SK-N-SH treated with all-trans-retinoic acid at 6 μM for 48 hours (cell line): ENCODE data around the gene SAMD10.

Experiments used
- ATAC-seq: fragments of 200-7000 bp; cut with Tn5 transposase; 3 replicates; pipeline ENCODE4 v1.9.1; 2020; ENCODE audit warnings: mild to moderate bottlenecking, moderate library complexity
- ARNTL ChIP-seq: fragments of 450-650 bp; formaldehyde crosslinking; IDR thresholded peaks from 2 replicates; pipeline ENCODE4 v1.5.0; 2020; ENCODE audit warnings: low read depth, mild to moderate bottlenecking, moderate library complexity, borderline replicate concordance
- BACH2 ChIP-seq: fragments of 250-450 bp; sonication (Bioruptor Pico); IDR thresholded peaks from 2 replicates; pipeline ENCODE4 v1.9.0; 2021; ENCODE audit warnings: mild to moderate bottlenecking, borderline replicate concordance
- CSDC2 ChIP-seq: fragments of 250-450 bp; sonication (Bioruptor Pico); IDR thresholded peaks from 2 replicates; pipeline ENCODE4 v1.5.0; 2020; ENCODE audit warnings: mild to moderate bottlenecking, moderate library complexity
- ESRRG ChIP-seq: fragments of 250-450 bp; sonication (Bioruptor Pico); IDR thresholded peaks from 2 replicates; pipeline ENCODE4 v1.6.1; 2021; ENCODE audit warnings: mild to moderate bottlenecking
- GLIS3 ChIP-seq: fragments of 250-450 bp; sonication (Bioruptor Pico); IDR thresholded peaks from 2 replicates; pipeline ENCODE4 v1.5.0; 2020; ENCODE audit warnings: mild to moderate bottlenecking, moderate library complexity
- ISL1 ChIP-seq: fragments of 250-450 bp; sonication (Bioruptor Pico); IDR thresholded peaks from 2 replicates; pipeline ENCODE4 v2.1.2; 2022; ENCODE audit warnings: mild to moderate bottlenecking, moderate library complexity
- OSR1 ChIP-seq: fragments of 250-450 bp; sonication (Bioruptor Pico); IDR thresholded peaks from 2 replicates; pipeline ENCODE4 v1.8.0; 2022; ENCODE audit warnings: moderate library complexity, mild to moderate bottlenecking, inconsistent platforms
- PPARA ChIP-seq: fragments of 250-450 bp; sonication (Bioruptor Pico); IDR thresholded peaks from 2 replicates; pipeline ENCODE4 v1.5.0; 2020; ENCODE audit warnings: mild to moderate bottlenecking, borderline replicate concordance
- RARB ChIP-seq: fragments of 250-450 bp; sonication (Bioruptor Pico); IDR thresholded peaks from 2 replicates; pipeline ENCODE4 v1.8.0; 2021; ENCODE audit warnings: mild to moderate bottlenecking, moderate library complexity
- SNAI2 ChIP-seq: fragments of 250-450 bp; sonication (Bioruptor Pico); IDR thresholded peaks from 2 replicates; pipeline ENCODE4 v1.5.0; 2020; ENCODE audit warnings: mild to moderate bottlenecking, moderate library complexity
- TCF4 ChIP-seq: fragments of 250-450 bp; sonication (Bioruptor Pico); IDR thresholded peaks from 2 replicates; pipeline ENCODE4 v1.8.0; 2021; ENCODE audit warnings: mild to moderate bottlenecking, moderate library complexity, borderline replicate concordance
- ZC3H10 ChIP-seq: fragments of 250-450 bp; sonication (Bioruptor Pico); IDR thresholded peaks from 2 replicates; pipeline ENCODE4 v1.5.1; 2021; ENCODE audit warnings: mild to moderate bottlenecking, moderate library complexity
- ZFP3 ChIP-seq: fragments of 250-450 bp; sonication (Bioruptor Pico); IDR thresholded peaks from 2 replicates; pipeline ENCODE4 v1.5.0; 2020; ENCODE audit warnings: mild to moderate bottlenecking, moderate library complexity
- ZNF565 ChIP-seq: fragments of 450-650 bp; formaldehyde crosslinking; conservative IDR thresholded peaks from 2 replicates; pipeline ENCODE4 v1.5.0; 2020; ENCODE audit warnings: low read depth, mild to moderate bottlenecking, moderate library complexity
- ZNF70 ChIP-seq: fragments of 450-650 bp; formaldehyde crosslinking; IDR thresholded peaks from 2 replicates; pipeline ENCODE4 v1.5.0; 2020; ENCODE audit warnings: mild to moderate bottlenecking, moderate library complexity
- ZNF8 ChIP-seq: fragments of 450-650 bp; formaldehyde crosslinking; IDR thresholded peaks from 2 replicates; pipeline ENCODE4 v1.5.0; 2020; ENCODE audit warnings: mild to moderate bottlenecking, moderate library complexity
- TF ChIP-seq, protein P1 (sequence below): fragments of 250-450 bp; sonication (Bioruptor Pico); IDR thresholded peaks from 2 replicates; pipeline ENCODE4 v1.8.0; 2020; ENCODE audit warnings: mild to moderate bottlenecking, moderate library complexity, borderline replicate concordance
- TF ChIP-seq, protein P2 (sequence below): fragments of 250-450 bp; sonication (Bioruptor Pico); IDR thresholded peaks from 2 replicates; pipeline ENCODE4 v1.5.1; 2020; ENCODE audit warnings: low read depth, mild to moderate bottlenecking, moderate library complexity
- TF ChIP-seq, protein P3 (sequence below): fragments of 250-450 bp; sonication (Bioruptor Pico); IDR thresholded peaks from 2 replicates; pipeline ENCODE4 v1.5.0; 2020; ENCODE audit warnings: mild to moderate bottlenecking, moderate library complexity
- TF ChIP-seq, protein P4 (sequence below): fragments of 250-450 bp; sonication (Bioruptor Pico); IDR thresholded peaks from 2 replicates; pipeline ENCODE4 v1.8.0; 2021; ENCODE audit warnings: low read depth, mild to moderate bottlenecking, moderate library complexity, borderline replicate concordance

SAMD10 gene

DNA sequence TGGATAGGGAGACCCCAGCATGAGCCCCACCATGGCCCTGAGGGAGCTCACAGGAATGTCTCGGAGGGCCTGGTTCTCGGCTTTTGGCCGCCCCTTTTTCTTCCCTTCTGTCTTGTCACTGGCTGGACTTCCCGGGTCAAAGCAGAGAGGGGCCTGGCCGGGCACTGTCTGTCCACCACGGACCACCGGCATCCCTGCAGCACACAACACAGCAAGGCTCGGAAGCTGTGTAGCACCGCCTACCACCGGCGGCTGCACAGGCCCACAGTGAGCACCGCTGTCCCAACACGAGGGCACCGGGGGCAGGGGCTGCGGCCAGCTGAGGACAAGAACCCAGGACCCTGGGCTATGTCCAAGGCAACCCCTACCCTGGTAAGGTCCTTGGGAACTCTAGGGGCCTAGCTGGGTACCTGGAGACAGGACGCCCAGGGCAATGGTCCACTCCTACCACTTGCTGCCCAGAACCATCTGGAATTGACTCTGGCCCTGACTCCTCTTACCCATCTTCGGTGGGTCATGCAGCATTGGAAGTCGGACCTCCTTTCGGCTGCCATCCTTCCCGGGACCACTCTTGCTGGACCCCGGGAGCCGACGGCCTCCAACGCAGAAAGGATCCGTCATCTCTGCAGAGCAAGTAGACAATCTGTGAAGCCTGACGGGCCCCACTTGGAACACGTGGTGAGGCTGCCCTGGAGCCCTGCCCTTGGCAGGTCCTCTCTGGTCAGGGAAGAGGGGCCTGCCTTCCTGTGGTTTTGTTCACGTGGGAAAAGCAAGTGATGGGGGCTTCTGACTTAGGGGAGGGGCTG lies 11.9 kb downstream of the SAMD10 start (continued):
- TF ChIP-seq, protein P1, sequence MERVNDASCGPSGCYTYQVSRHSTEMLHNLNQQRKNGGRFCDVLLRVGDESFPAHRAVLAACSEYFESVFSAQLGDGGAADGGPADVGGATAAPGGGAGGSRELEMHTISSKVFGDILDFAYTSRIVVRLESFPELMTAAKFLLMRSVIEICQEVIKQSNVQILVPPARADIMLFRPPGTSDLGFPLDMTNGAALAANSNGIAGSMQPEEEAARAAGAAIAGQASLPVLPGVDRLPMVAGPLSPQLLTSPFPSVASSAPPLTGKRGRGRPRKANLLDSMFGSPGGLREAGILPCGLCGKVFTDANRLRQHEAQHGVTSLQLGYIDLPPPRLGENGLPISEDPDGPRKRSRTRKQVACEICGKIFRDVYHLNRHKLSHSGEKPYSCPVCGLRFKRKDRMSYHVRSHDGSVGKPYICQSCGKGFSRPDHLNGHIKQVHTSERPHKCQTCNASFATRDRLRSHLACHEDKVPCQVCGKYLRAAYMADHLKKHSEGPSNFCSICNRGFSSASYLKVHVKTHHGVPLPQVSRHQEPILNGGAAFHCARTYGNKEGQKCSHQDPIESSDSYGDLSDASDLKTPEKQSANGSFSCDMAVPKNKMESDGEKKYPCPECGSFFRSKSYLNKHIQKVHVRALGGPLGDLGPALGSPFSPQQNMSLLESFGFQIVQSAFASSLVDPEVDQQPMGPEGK (CRISPR knock-in tag): no peak
- TF ChIP-seq TCF4 (CRISPR knock-in tag) (no peak), ZNF70 (CRISPR knock-in tag) (no peak), CSDC2 (CRISPR knock-in tag) (no peak), OSR1 (no peak), GLIS3 (no peak), ZNF8 (no peak), ZFP3 (CRISPR knock-in tag) (no peak)

DNA sequence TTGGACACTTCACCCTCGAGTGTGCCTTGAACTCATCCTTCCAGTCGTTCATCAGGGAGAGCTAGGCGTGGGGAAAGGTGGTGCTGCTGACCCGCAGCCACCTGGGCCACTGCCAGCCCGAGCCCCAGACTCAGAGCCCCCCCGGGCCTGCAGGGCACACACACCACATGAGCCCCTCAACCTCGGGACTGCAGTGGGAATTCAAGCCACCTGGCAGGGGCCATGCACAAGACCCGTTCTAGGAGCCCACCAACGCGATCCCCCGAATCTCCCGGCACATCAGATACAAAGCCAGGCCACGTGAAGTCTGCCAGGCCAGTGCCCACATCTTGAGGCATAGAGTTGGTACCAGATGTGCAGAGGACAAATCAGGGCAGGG lies 12.5 kb downstream of the SAMD10 start:
- no peak for TF ChIP-seq ZNF565
- no peak for TF ChIP-seq OSR1
- TF ChIP-seq, protein P2, sequence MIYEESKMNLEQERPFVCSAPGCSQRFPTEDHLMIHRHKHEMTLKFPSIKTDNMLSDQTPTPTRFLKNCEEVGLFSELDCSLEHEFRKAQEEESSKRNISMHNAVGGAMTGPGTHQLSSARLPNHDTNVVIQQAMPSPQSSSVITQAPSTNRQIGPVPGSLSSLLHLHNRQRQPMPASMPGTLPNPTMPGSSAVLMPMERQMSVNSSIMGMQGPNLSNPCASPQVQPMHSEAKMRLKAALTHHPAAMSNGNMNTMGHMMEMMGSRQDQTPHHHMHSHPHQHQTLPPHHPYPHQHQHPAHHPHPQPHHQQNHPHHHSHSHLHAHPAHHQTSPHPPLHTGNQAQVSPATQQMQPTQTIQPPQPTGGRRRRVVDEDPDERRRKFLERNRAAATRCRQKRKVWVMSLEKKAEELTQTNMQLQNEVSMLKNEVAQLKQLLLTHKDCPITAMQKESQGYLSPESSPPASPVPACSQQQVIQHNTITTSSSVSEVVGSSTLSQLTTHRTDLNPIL (CRISPR knock-in tag): no peak
- TF ChIP-seq ARNTL (CRISPR knock-in tag): no peak
- ATAC-seq: no peak

DNA sequence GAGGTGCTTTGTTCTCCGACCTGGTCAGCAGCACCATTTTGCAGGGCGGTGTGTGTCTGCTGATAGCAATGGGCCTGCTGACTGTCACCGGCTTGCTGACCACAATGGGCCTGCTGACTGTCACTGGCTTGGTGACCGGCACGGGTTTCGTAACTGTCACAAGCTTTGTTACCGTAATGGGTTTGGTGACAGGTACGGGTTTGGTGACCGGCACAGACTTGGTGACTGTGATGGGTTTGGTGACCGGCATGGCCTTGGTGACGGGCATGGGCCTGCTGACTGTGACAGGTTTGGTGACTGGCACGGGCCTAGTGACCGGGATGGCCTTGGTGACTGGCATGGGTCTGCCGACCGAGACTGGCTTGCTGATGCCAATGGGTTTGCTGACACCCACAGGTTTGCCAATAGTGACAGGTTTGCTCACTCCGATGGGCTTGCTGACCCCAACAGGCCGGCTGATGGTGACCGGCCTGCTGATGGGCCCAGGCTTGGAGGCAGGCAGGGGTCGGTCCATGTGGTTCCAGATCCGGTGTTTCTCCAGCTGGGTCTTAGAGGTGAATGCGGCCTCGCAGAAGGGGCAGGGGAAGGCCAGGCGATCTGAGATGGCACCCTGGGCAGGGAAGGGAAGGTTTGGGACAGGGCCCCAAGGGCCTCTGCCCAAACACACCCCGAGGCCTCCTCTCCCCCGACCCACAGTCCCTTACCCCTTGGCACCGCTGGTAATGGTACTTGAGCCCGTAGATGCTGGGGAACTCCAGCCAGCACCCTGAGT lies 13.1 kb downstream of the SAMD10 start:
- TF ChIP-seq BACH2 (CRISPR knock-in tag) (no peak), ESRRG (CRISPR knock-in tag) (no peak), PPARA (CRISPR knock-in tag) (no peak), ZC3H10 (CRISPR knock-in tag) (no peak), ARNTL (CRISPR knock-in tag) (no peak), RARB (CRISPR knock-in tag) (no peak), CSDC2 (CRISPR knock-in tag) (no peak), ZNF8 (no peak), GLIS3 (no peak), ZNF565 (no peak)
- TF ChIP-seq, protein P2 (CRISPR knock-in tag): no peak
- TF ChIP-seq, all 23 proteins: peak for 0
- no peak for ATAC-seq

DNA sequence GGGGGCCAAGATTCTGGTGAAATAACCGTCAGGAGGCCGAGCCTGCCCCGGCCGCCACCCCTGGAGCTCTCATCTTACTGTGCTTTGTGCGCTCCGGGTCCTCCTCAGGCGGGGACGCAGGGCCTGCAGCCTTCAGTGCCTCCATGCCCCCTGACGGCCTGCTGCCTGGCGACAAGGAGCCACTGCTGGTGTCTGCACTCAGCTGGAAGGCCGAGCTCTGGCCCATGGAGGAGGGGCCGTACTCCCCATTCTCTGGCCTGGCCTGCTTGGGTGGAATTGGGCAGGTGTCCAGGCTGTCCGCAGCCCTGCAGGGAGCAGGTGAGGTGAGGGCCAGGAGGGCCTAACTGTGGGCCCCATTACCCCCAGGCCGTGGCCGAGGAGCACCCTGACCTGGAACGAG lies 15.0 kb downstream of the SAMD10 start:
- ATAC-seq: no peak
- no peak for TF ChIP-seq ESRRG (CRISPR knock-in tag)
- TF ChIP-seq BACH2 (CRISPR knock-in tag): no peak
- TF ChIP-seq ZFP3 (CRISPR knock-in tag): no peak
- TF ChIP-seq, protein P3, sequence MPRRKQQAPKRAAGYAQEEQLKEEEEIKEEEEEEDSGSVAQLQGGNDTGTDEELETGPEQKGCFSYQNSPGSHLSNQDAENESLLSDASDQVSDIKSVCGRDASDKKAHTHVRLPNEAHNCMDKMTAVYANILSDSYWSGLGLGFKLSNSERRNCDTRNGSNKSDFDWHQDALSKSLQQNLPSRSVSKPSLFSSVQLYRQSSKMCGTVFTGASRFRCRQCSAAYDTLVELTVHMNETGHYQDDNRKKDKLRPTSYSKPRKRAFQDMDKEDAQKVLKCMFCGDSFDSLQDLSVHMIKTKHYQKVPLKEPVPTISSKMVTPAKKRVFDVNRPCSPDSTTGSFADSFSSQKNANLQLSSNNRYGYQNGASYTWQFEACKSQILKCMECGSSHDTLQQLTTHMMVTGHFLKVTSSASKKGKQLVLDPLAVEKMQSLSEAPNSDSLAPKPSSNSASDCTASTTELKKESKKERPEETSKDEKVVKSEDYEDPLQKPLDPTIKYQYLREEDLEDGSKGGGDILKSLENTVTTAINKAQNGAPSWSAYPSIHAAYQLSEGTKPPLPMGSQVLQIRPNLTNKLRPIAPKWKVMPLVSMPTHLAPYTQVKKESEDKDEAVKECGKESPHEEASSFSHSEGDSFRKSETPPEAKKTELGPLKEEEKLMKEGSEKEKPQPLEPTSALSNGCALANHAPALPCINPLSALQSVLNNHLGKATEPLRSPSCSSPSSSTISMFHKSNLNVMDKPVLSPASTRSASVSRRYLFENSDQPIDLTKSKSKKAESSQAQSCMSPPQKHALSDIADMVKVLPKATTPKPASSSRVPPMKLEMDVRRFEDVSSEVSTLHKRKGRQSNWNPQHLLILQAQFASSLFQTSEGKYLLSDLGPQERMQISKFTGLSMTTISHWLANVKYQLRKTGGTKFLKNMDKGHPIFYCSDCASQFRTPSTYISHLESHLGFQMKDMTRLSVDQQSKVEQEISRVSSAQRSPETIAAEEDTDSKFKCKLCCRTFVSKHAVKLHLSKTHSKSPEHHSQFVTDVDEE: no peak
- no peak for TF ChIP-seq GLIS3
- TF ChIP-seq, all 23 proteins: peak for 0

DNA sequence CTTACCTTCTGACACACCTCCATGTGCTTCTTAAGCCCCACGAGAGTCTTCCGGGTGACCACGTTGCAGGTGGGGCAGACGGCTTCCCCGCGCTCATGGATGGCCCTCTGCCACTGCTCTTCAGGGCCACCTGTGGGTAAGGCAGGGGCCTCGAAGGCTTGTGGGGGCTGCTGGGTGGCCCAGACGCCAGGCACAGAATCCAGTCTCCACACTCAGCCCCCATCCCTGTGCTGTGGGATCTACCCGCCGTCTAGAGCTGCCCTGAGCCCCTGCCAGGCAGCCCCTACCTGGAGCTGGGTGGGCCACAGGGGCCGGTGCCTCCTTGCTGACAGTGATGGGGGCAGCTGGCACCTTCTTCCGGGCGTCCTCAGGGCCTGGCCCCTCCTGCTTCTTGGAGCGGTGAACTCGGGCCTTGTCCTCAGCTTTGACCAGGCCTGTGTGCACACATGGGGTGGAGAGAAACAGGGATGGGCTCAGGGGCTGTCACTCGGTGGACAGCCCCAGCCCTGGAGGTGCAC lies 15.6 kb downstream of the SAMD10 start:
- ATAC-seq: no peak
- TF ChIP-seq CSDC2 (CRISPR knock-in tag) (no peak), BACH2 (CRISPR knock-in tag) (no peak), OSR1 (no peak), SNAI2 (CRISPR knock-in tag) (no peak), ZNF565 (no peak), ISL1 (no peak), GLIS3 (no peak), PPARA (CRISPR knock-in tag) (no peak)
- TF ChIP-seq, protein P3: no peak
- TF ChIP-seq, protein P4, sequence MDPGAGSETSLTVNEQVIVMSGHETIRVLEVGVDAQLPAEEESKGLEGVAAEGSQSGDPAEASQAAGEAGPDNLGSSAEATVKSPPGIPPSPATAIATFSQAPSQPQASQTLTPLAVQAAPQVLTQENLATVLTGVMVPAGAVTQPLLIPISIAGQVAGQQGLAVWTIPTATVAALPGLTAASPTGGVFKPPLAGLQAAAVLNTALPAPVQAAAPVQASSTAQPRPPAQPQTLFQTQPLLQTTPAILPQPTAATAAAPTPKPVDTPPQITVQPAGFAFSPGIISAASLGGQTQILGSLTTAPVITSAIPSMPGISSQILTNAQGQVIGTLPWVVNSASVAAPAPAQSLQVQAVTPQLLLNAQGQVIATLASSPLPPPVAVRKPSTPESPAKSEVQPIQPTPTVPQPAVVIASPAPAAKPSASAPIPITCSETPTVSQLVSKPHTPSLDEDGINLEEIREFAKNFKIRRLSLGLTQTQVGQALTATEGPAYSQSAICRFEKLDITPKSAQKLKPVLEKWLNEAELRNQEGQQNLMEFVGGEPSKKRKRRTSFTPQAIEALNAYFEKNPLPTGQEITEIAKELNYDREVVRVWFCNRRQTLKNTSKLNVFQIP: no peak
